ENCODE measurements around the gene CEMIP.

DNA sequence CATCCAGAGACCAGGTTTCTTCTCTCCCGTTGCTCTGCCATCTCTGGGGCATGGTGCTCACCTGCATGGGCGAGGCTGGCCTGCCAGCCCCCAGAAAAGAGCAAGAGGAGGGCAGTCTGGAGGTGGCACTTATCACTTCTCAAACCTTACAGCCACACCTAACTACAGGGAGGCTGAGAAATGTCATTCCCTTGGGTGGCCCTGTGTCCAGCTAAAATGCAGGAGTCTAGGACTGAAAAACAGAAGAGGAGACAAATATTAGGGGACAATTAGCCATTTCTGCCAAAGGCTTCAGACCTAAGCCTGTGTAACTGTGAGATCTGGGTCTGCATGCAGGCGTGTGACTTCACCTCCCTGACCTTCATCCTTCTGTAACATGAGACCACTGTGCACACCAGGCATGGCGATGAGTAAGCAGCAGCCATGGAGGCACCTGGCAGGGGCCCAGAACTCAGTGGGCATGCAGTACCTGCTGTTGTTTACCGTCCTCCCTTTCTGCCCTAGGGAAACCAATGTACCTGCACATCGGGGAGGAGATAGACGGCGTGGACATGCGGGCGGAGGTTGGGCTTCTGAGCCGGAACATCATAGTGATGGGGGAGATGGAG is 127.1 kb downstream of the CEMIP start:
- TF ChIP-seq EZH2 (IDR thresholded peaks at IDR 0.05; ENCODE audit: low read depth): no peak
- TF ChIP-seq, protein P1, sequence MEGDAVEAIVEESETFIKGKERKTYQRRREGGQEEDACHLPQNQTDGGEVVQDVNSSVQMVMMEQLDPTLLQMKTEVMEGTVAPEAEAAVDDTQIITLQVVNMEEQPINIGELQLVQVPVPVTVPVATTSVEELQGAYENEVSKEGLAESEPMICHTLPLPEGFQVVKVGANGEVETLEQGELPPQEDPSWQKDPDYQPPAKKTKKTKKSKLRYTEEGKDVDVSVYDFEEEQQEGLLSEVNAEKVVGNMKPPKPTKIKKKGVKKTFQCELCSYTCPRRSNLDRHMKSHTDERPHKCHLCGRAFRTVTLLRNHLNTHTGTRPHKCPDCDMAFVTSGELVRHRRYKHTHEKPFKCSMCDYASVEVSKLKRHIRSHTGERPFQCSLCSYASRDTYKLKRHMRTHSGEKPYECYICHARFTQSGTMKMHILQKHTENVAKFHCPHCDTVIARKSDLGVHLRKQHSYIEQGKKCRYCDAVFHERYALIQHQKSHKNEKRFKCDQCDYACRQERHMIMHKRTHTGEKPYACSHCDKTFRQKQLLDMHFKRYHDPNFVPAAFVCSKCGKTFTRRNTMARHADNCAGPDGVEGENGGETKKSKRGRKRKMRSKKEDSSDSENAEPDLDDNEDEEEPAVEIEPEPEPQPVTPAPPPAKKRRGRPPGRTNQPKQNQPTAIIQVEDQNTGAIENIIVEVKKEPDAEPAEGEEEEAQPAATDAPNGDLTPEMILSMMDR (conservative IDR thresholded peaks at IDR 0.05): no peak
